Dedifferentiated amniotic fluid mesenchymal stem cell (primary cell): ENCODE results near the gene CHST11.

Source experiments
- DNase-seq: peaks from one replicate; pipeline ENCODE4 v3.0.0-alpha.2; 2016; ENCODE audit errors: extremely low spot score

CHST11 gene

GRCh38 chr12:104503191-104503590 lies 46.4 kb downstream of the CHST11 start:
- no peak for DNase-seq

DNA sequence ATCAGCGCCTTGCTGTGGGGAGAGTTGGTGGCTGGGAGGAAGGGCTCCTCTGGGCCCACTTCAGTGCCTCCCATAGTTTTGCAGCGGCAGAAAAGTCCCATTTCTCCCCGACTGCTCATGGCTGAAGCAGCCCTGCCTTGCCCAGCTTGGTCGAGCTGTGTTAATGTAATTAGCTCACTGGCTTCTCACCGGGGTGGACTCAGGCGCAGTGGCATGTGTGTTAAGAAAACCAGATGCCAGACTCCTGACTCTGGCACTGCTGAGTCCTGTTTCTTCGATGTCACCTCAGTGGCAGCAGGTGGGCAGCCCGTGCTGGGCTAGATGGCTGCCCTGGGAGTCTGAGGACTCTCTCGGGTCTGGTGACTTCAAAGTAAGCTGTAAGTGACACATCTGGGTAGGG lies 47.4 kb downstream of the CHST11 start:
- DNase-seq, result no peak

- no peak for DNase-seq
Observed at GRCh38 chr12:104505095-104505818, 48.5 kb downstream of the CHST11 start.

DNA sequence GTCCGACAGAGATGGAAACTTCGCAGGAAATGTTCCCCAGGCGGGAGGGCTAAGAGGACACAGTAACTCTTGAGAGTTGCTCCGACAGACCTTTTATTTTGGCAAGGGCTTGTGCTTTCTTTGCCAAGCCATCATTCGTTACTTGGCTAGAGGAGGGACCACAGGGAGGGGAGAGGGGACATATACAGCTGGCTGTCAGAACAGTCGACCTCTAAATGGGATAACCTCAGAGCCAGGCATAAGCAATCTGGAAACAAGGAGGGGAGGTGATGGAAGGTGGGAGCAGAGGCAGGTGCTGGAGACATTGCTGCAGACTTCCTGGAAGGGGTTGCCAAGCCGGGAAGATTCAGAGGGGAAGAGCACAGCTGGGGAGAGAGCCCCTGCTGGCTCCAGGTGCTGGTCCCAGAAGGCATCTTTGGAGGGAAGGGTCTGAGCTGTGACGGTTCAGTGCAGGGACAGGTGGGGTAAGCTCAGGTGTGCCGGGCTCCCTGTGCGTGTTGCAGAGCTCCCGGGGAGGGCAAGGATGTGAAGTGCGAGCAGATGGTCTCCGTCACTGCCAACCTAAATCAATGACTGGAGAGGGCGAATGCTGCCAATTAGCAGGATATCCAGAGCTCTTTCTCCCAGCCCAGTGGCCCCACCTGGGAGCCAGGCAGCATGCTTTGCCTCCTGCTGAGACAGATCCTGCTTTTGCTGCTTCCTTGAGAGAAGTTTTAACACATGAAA lies 50.1 kb downstream of the CHST11 start:
- no peak for DNase-seq

DNA sequence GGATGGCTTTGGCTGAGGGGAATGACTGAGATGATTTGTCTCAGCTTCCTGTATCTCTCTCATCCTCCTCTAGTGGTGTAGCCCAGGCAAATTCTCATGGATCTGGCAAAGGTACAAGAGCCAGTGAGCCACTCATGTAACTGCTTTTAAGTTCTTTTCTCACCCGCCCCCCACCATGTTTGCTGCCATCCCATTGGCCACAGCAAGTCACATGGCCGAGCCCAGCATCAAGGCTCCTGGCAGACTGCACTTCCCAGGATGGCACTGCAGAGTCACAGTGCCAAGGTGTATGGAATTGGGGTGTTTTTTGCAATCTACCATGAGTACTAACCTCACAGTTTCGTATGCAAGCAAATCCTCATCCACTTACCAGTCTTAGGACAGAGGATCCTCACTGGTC lies 50.9 kb downstream of the CHST11 start:
- DNase-seq, result no peak

DNA sequence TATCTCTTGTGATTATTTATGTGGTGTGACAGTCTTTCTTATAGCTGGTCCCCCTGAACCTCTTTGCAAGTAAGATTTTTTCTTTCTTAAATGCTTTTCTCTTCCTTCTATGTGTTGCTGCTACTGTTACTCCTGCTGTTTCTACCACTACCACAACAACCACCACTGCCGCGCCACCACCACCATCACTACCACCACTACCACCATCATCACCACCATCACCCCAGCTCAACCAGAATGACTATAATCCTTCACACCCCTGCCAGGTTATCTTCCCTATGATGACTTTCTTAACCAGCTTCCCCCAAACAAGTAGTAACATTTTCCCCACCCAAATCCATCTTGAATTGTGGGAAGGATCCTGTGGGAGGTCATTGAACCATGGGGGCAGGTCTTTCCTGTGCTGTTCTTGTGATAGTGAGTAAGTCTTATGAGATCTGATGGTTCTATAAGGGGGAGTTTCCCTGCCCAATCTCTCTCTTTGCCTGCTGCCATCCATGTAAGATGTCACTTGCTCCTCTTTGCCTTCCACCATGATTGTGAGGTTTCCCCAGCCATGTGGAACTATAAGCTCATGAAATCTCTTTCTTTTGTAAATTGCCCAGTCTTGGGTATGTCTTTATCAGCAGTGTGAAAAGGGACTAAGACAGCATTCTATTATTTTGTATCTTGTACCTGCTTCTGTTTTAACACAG lies 52.2 kb downstream of the CHST11 start:
- no peak for DNase-seq

GRCh38 chr12:104510145-104510872 lies 53.6 kb downstream of the CHST11 start:
- no peak for DNase-seq

DNA sequence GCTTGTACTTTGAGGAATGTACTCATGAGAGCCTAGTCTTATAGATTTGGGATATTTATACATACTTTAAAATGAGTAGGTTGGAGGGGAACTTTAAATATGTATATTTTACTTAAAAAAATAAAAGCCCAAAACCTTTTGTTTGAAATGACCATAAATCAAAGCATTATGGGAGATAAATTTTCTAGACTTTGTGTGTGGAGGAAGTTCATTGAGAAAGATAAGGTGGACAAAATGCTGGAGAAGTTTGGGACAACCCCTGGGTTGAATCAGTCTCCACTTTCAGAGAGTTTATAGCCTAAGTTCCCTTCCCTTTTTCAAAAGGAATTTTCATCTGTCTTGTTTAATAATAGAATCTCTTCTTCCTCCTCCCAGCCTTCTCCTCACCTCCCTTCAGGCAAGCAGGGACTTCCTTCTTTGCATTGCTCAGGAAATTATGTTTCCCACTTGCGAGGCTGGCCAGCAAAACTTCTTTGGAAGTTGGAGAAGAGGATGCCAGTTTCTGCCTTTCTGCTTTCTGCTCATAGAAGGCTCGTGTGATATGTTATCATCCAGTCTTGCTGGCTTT lies 54.2 kb downstream of the CHST11 start:
- DNase-seq, result no peak

DNA sequence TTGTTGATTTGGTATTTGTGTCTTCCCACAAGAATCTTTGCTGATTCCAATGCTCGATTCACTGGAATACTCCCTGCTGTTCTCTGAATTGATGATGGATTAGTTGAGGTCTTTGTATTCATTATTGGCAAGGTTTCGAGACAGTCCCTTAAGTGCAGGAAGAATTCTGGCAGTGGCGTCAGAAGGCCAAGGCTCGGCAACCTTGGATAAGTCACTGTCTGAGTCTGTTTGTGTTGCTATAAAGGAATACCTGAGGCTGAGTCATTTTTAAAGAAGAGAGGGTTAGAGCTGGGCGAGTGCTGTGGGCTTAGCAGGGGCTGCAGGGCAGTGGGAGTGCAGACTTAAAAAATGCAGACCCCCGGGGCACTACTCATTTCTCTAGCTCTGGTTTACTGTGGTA lies 56.9 kb downstream of the CHST11 start:
- no peak for DNase-seq

- no peak for DNase-seq
Observed at GRCh38 chr12:104514092-104514810, 57.5 kb downstream of the CHST11 start.

DNA sequence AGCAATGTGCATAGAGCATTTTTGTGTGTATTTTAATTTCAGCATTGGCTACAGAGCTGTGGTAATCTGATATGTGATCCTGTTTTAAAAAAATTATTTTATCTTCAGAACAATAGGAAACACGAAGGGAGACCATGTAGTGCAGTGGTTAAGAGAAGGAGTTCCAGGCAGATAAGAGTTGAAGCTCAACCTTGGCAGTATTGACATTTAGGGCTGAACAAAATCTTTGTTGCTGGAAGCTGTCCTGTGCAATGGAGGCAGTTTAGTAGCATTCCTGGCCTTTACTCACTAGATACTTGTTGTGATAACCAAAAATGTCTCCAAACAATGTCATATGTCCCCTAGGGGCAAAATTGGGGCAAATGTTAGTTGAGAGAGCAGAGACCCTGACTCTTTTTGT lies 59.2 kb downstream of the CHST11 start:
- DNase-seq, result no peak

DNA sequence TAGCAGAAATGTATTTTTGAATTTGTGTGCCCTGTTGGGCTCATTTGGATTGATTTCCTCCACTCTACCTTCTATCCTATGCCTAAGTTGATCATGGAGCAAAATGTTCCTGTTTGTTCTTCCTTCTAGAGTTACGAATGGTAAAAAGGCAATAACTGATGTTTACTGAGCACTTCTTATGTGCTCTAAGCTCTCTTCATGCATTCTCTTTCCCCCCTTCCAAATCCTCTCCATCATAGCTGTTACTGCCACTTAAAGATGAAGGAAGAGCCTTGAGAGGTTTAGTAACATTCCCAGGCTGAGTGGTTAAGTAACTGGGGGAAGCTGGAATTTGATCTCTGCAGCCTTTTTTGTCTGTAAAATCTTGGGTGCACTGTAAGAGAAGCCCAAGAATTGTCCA lies 60.1 kb downstream of the CHST11 start:
- no peak for DNase-seq

DNA sequence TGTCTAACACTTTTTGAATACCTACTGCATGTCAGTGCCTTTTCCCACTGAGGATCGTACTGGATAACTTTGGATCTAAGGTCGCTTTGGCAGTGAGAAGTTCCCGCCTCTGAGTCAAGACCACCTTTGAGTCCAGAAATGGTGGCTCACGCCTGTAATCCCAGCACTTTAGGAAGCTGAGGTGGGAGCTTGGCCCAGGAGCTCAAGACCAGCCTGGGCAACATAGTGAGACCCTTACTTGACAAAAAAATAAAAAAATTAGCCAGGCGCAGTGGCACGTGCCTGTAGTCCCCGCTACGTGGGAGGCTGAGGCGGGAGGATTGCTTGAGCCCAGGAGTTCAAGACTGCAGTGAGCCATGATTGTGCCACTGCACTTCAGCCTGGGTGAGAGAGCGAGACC lies 61.1 kb downstream of the CHST11 start:
- no peak for DNase-seq

DNA sequence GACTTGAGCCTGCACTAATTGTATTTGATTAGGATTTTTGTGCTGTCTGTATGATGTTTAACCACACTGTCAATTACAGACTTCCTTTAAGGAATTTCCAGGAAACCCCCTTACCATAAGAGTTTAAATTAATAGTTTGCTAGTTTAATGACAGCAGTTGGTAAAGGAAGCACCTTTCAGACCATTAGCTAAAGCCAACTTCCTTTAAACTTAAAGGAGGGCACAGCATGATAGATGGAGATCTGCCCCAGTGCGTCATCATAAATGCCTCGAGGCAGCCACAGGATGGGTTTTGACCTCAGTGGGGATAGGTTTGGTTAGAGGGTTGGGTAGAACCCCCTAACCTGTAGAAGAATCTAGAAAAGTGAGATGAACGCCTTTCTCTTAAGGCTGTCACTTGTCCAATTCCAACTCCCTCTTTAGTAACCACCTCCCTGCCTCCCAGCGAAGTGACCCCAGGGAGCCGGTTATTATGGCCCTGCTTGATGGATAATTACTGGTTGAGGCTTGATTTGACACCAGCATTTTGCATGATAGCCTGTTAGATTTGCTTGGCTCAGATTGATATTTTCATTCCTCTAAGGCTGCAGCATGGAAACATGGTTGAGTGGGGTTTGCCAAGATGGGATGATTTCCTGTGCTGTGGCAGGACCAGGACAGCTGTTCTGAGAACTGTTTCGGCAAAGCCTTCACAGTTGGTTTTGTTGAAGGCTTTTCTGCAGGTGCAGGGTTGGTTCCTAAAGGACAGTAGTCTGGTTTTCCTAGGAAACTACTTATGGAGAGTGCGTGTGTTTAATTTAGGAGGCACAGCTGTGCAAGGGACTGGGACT lies 62.7 kb downstream of the CHST11 start:
- DNase-seq, result no peak

- no peak for DNase-seq
Observed at GRCh38 chr12:104520242-104520900, 63.6 kb downstream of the CHST11 start.

DNA sequence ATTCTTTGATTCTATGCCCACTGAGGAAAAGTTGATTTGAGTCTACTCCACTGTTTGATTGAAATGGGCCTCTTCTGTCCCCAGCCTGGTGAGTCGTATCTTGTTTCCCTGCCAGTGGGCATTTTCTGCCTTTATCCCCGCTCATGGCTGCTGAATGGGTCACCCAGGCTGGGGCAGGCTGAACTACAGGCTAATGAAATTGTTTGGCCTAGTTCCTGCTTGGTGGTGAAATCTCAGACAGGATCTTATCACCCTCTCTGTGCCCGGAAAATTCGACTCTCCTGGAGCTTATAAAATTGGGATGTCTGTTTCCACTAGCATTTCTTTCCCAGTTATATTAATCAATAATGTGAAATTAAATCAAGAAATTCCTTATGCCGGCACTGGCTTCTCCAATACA lies 65.0 kb downstream of the CHST11 start:
- no peak for DNase-seq

DNA sequence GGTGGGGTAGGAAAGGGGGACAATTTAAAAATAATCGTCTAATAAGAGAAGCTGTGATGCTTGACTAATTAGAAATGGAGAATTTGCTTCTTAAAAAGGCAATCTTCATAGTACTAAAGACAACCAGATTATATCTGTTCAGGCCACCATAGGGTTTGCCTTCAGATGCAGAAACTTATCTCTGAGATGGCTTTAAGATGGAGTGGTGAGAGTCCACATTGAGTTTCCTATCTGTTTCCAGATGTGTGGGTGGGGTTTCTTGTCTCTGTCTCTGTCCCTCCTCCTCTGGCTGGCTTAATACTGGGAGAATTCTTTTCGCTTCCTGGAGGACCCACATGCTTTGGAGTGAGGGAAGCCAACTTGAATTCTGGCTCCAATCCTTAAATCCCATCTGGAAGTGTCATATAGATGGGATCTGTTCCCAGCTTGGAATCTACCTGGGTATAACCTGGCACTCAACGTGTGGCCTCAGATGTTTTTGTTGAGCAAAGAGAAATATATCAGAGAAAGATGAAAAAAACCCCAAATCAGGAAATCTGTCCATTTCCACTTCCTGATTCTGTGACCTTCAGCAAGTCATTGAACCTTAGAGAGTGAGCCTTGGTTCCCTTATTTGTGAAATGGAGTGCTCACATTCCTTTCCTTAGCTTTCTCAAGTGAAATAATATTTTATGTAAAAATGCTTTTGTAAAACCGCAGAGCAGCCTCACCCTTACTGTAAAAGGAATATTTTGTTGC lies 66.4 kb downstream of the CHST11 start:
- DNase-seq, result no peak

DNA sequence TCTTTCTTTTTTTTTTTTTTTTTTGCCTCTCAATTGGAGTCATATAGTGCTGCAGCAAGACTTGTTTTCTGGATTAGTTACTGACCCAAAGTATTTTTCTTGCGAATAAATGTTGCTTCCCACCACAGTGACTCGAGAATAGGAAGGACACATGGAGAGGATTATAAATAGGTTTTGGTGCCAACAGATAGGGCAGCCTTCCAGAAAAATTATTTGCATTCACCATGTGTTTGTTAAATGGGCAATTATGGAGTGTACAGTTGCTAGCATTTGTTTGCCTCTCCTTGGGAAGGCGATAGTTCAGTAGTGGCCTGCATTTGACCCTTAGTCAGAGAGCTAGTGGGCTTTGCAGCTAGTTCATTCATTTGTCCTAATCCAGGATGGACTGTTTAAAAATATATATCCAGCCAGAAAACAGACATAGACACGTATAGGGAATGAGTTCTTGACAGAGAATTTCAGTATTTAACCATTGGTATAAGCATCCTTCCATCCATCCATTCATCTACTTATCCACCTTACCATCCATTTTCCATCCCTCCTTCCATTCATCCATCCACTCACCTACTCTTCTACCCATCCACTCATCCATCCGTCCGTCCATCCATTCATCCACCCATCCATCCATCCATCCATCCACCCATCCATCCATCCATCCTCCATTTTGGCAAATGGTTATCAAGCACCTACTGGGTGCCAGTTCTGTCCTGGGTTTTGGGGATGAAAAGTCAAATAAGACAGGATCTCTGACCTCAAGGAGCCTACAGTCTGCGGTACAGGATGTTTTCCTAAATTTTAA lies 67.5 kb downstream of the CHST11 start:
- no peak for DNase-seq
